ENCODE results near the gene SDK2. TPM values are rescaled to one million over a fixed set of nuclear protein-coding genes. Genes with fewer than 3 reads are reported as not detected.

The SDK2 gene
- total RNA-seq, 4 donors from 2014 or later: under 0.01 to 0.49 (median 0.08) TPM

GRCh38 chr17:73419051-73419450 lies 225.2 kb downstream of the SDK2 start:
- no peak for TF ChIP-seq CTCF (IDR thresholded peaks at IDR 0.05; ENCODE audit: low read depth)

GRCh38 chr17:73415782-73416181 lies 228.5 kb downstream of the SDK2 start:
- TF ChIP-seq CTCF (IDR thresholded peaks at IDR 0.05; ENCODE audit: low read depth): no peak

- TF ChIP-seq CTCF (IDR thresholded peaks at IDR 0.05; ENCODE audit: low read depth): no peak
These were observed 229.9 kb downstream of the SDK2 start for GRCh38 chr17:73414171-73414955.

- no peak for TF ChIP-seq CTCF (IDR thresholded peaks at IDR 0.05; ENCODE audit: low read depth)
These were observed 231.3 kb downstream of the SDK2 start for GRCh38 chr17:73412914-73413313.

- TF ChIP-seq CTCF (IDR thresholded peaks at IDR 0.05; ENCODE audit: low read depth): no peak
These were observed 232.9 kb downstream of the SDK2 start for GRCh38 chr17:73411313-73411747.

- TF ChIP-seq CTCF (IDR thresholded peaks at IDR 0.05; ENCODE audit: low read depth): no peak
These were observed 233.5 kb downstream of the SDK2 start for GRCh38 chr17:73410586-73411312.

- TF ChIP-seq CTCF (IDR thresholded peaks at IDR 0.05; ENCODE audit: low read depth): no peak
These were observed 240.0 kb downstream of the SDK2 start for GRCh38 chr17:73404246-73404645.
